Calu3 (cell line): Measurements from ENCODE around the gene DCDC2. TPM values are rescaled to one million over a fixed set of nuclear protein-coding genes. Genes with fewer than 3 reads are reported as not detected.

Experiments
- BruUV-seq: library from RNA; stranded (reverse); fragments of 400-500 nt; replicated peaks from 2 replicates; lab custom pipeline; 2021; lab: Mats Ljungman, UMichigan
- CTCF ChIA-PET: fragments of 300-600 bp; sonication (Branson Sonifier 250); formaldehyde crosslinking; loops from one replicate; lab custom pipeline; 2022; ENCODE audit warnings: antibody characterized with exemption; lab: Charles Lee
- DNase-seq: peaks from one replicate; pipeline ENCODE4 v3.0.0; 2022
- H3K27ac Mint-ChIP-seq: one replicate; pipeline ENCODE4 v1.8.0; 2022; ENCODE audit warnings: mixed read lengths; ENCODE audit not compliant: unreplicated experiment
- H3K27me3 Mint-ChIP-seq: one replicate; pipeline ENCODE4 v1.8.0; 2022; ENCODE audit warnings: mixed read lengths; ENCODE audit not compliant: unreplicated experiment
- H3K36me3 Mint-ChIP-seq: one replicate; pipeline ENCODE4 v1.8.0; 2022; ENCODE audit warnings: mild to moderate bottlenecking, moderate library complexity, mixed read lengths; ENCODE audit not compliant: insufficient read depth, unreplicated experiment
- H3K4me1 Mint-ChIP-seq: one replicate; pipeline ENCODE4 v1.8.0; 2022; ENCODE audit warnings: mild to moderate bottlenecking, low read depth, mixed read lengths; ENCODE audit not compliant: unreplicated experiment
- H3K4me3 Mint-ChIP-seq: one replicate; pipeline ENCODE4 v1.8.0; 2022; ENCODE audit warnings: mild to moderate bottlenecking, low read depth, moderate library complexity, mixed read lengths; ENCODE audit not compliant: unreplicated experiment
- H3K9me3 Mint-ChIP-seq: one replicate; pipeline ENCODE4 v1.8.0; 2022; ENCODE audit warnings: low read depth, mixed read lengths; ENCODE audit not compliant: unreplicated experiment
- intact Hi-C: fragments of 100-400 bp; cut with micrococcal nuclease; formaldehyde crosslinking; loops from one replicate; pipeline ENCODE4 v1.10.0; 2022; ENCODE audit not compliant: unreplicated experiment
- total RNA-seq: library from RNA; stranded (reverse); gene quantifications from 2 replicates; pipeline ENCODE4 v1.2.3, GENCODE V29; 2022
- TF ChIP-seq, protein P1 (sequence below): fragments of 200-600 bp; IDR thresholded peaks from one replicate; pipeline ENCODE4 v1.8.0; 2022; ENCODE audit warnings: antibody characterized with exemption; ENCODE audit not compliant: unreplicated experiment

DCDC2 gene
- total RNA-seq, 1 experiment from 2014 or later: 91.8 TPM

DNA sequence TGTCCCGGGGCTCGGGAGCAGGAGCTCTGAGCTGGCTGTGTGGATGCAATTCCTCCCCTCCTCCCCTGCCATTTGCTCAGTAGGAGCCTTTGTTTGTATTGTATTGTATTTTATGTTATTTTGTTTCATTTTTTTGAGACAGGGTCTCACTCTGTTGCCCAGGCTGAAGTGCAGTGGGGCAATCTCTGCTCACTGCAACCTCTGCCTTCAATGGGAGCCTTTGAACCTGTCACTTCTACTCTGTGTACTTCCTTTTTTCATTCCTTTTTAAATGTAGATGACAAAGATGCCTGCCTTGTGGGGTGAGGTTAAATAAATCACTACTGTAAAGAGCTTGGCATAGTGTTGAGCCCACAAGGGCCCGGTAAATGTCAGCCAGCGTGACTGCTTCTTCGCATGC, 70.6 kb downstream of the DCDC2 start:
- Mint-ChIP-seq H3K9me3 (no peaks in the 10 kb centered on the region), H3K27ac (no peak overlapping the region), H3K27me3 (no peaks in the 10 kb centered on the region), H3K4me1 (peaks cover 6% of the 10 kb centered on the region), H3K4me3 (no peak overlapping the region), H3K36me3 (peaks cover 32% of the 10 kb centered on the region)
- intact Hi-C loops: loop anchor here (10.0 kb wide), 1 partner anchor 218 kb away; no protein-coding TSS in a partner anchor
- CTCF ChIA-PET: interaction anchor here (0.5 to 1.2 kb wide), 3 partner anchors 13 to 31 kb away, joined by 3 to 11 read pairs (median 4); no protein-coding TSS in a partner anchor
- TF ChIP-seq, protein P1, sequence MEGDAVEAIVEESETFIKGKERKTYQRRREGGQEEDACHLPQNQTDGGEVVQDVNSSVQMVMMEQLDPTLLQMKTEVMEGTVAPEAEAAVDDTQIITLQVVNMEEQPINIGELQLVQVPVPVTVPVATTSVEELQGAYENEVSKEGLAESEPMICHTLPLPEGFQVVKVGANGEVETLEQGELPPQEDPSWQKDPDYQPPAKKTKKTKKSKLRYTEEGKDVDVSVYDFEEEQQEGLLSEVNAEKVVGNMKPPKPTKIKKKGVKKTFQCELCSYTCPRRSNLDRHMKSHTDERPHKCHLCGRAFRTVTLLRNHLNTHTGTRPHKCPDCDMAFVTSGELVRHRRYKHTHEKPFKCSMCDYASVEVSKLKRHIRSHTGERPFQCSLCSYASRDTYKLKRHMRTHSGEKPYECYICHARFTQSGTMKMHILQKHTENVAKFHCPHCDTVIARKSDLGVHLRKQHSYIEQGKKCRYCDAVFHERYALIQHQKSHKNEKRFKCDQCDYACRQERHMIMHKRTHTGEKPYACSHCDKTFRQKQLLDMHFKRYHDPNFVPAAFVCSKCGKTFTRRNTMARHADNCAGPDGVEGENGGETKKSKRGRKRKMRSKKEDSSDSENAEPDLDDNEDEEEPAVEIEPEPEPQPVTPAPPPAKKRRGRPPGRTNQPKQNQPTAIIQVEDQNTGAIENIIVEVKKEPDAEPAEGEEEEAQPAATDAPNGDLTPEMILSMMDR: no peak
- BruUV-seq: no TSS peak
- no peak for DNase-seq

DNA sequence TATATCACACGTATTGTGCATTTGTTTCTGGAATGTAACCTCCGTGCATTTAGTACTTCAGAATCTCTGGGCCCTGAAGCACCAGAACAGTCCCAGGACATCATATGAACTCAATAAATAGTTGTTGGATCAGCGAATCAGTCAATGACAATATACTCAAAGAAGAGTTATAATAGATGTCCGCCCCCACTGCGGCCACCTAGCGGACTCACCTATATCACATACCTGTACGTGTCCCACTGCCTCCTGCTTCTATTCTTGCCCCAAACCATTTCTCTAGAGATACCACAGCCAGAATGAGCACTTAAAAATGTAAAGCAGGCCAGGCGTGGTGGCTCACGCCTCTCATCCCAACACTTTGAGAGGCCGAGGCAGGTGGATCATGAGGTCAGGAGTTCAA, 73.9 kb downstream of the DCDC2 start:
- BruUV-seq: no TSS peak
- Mint-ChIP-seq H3K9me3 (no peaks in the 10 kb centered on the region), H3K4me1 (no peaks in the 10 kb centered on the region), H3K36me3 (peaks cover 7% of the 10 kb centered on the region), H3K4me3 (no peak overlapping the region), H3K27ac (no peak overlapping the region), H3K27me3 (no peaks in the 10 kb centered on the region)
- TF ChIP-seq, protein P1: peak; percentile 50
- peak; percentile 58 for DNase-seq
- intact Hi-C loops: loop anchor here (10.0 kb wide), 1 partner anchor 221 kb away; no protein-coding TSS in a partner anchor
- CTCF ChIA-PET: interaction anchor here (0.7 to 2.3 kb wide), 18 partner anchors 8 to 212 kb away, joined by 3 to 121 read pairs (median 6); partner anchors contain the start of genes ALDH5A1, DCDC2 and MRS2

DNA sequence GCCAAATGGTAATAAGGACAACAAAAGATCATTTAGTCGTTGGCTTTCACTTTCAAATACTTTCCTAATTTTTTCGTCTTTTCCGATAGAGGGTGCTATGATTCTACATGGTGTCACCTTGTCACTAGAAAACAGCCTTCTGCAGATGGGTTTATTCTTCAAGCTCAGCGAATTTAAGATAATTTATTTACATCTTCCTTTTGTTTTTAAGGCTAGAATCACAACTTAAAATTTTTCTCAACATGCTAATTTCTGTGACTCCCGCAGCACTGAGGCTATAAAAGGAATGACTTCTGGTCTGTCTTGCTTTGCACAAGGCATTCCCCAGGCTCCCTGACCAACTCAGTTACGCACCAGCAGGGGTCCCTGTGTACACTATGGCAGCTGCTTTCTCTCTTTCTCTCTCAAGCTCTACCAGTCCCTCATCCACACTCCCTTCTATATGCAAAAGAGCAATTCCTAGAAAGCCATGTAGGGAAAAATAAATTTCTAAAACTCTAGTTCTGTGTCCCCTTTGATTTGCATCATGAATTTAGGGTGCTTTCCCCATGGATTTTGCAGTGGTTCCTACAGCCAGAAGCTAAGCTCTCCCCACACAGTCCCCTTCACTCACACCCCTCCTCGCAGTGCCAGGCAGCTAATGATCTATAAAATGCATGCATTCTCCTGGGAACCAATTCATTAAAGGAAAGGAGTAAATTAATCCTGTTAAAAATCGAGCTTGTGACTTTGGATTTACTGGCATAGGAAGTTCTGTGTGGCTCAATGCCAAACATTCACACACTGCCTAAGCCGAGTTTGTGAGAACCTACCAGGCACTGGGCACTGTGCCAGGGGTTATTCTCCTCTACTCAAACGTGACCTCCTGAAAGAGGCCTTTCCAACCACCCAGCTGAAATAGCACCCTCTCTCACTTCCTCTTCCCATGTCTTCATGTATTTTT, 74.5 kb downstream of the DCDC2 start:
- DNase-seq: peak; percentile 89
- no peak overlapping the region for H3K4me3 Mint-ChIP-seq
- intact Hi-C loops: loop anchor here (1.0 to 10.0 kb wide), 7 partner anchors 41 to 221 kb away; no protein-coding TSS in a partner anchor
- no peaks in the 10 kb centered on the region for H3K4me1 Mint-ChIP-seq
- TF ChIP-seq, protein P1: peak; percentile 86
- H3K9me3 Mint-ChIP-seq: no peaks in the 10 kb centered on the region
- CTCF ChIA-PET: interaction anchor here (0.6 to 2.3 kb wide), 23 partner anchors 9 to 238 kb away, joined by 3 to 121 read pairs (median 6); partner anchors contain the start of genes ALDH5A1, DCDC2 and MRS2
- no TSS peak for BruUV-seq
- peaks cover 9% of the 10 kb centered on the region for H3K36me3 Mint-ChIP-seq
- no peak overlapping the region for H3K27ac Mint-ChIP-seq
- H3K27me3 Mint-ChIP-seq: no peaks in the 10 kb centered on the region

- CTCF ChIA-PET: interaction anchor here (0.5 to 1.7 kb wide), 10 partner anchors 9 to 210 kb away, joined by 3 to 11 read pairs (median 4); no protein-coding TSS in a partner anchor
- H3K9me3 Mint-ChIP-seq: no peaks in the 10 kb centered on the region
- DNase-seq: no peak
- peaks cover 34% of the 10 kb centered on the region for H3K36me3 Mint-ChIP-seq
- no peak overlapping the region for H3K27ac Mint-ChIP-seq
- no peak overlapping the region for H3K4me3 Mint-ChIP-seq
- intact Hi-C loops: loop anchor here (1.0 to 5.0 kb wide), 3 partner anchors 67 to 210 kb away; no protein-coding TSS in a partner anchor
- no peaks in the 10 kb centered on the region for H3K27me3 Mint-ChIP-seq
- peaks cover 40% of the 10 kb centered on the region for H3K4me1 Mint-ChIP-seq
- BruUV-seq: no TSS peak
- TF ChIP-seq, protein P1: peak; percentile 68
Measured at GRCh38 chr6:24274441-24275083, 83.3 kb downstream of the DCDC2 start.
